ENCODE measurements around the gene CASZ1.

CASZ1 gene

DNA sequence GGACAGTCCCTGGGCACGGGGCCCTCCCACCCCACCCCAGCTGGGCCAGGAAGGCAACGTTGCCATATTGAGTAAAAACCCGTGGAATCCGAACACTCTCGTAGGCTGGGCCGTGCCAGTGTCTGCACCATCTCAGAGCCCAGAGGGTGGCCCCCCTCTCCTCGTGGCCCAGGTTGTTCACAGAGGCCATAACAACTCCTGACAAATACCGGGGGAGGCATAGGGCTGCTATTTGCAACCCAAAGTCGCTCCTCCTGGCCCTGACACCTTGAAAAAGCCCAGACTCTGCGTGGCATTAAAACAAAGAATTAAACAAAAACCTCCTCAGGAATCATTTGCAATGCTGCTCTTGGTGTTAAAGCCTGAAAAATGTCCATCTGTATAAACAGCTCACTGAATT is 141.4 kb downstream of the CASZ1 start:
- DNase-seq (ENCODE audit: low spot score), result no peak

GRCh38 chr1:10653370-10654125 is 142.9 kb downstream of the CASZ1 start:
- no peak for DNase-seq (ENCODE audit: low spot score)

GRCh38 chr1:10652626-10653025 is 143.8 kb downstream of the CASZ1 start:
- DNase-seq (ENCODE audit: low spot score), result no peak

- no peak for DNase-seq (ENCODE audit: low spot score)
These were observed 144.7 kb downstream of the CASZ1 start for GRCh38 chr1:10651793-10652192.

DNA sequence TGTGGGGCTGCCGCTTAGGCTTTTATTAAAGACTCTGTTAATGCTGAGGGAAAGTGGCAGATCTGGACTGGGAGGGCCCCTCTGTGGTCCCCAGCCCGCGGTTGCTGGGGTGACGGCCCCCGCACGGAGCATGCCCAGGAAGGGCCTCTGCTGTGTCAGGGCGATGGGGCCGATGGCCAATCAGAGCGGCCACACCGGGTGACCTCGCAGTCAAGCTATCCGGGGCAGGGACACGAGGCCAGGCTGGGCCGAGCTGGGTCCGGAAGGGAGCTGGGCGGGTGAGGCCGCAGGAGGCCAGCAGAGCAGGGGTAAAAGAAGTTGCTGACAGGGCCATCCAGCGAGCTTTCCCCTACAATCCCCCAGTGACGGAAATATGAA is 145.1 kb downstream of the CASZ1 start:
- no peak for DNase-seq (ENCODE audit: low spot score)

DNA sequence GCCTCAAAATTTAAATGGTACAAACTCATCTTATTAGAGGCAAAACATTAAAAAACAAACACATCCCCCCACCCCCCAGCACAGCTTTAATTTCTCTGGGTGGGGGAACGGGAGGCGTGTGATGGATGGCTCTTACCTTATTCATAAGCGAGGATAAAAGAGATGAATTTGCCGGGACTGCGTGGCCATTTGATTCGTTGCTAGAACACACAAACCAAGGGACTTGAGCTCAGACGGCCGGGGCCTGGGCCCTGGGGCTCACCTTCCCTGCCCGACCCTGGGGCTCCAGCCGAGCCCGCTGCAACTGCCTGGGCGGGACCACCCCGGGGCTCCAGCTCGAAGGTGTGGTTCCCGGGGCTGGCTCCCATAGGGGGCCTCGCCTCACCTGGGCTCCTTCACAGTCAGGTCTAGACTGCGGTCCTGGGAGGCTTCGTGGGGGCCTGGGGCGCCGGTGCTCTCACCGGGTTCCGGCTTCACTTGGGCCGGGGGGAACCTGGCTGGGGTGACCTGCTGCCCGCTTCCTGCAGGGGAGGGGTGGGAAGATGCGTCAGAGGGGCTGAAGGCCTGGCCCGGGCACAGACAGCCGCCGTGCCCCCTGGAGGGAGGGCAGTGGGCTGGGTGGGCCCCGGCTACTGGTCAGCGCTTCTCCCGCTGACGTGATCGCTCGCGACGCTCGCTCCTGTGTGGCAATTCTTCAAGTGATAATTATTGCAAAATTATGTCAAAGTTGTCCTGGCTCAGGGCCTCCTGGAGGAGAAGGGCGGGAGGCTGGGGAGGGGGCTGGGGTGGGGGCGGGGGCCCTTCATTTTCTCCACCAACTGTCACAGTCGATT is 145.7 kb downstream of the CASZ1 start:
- no peak for DNase-seq (ENCODE audit: low spot score)

- DNase-seq (ENCODE audit: low spot score), result no peak
These were observed 146.8 kb downstream of the CASZ1 start for GRCh38 chr1:10649517-10650201.

DNA sequence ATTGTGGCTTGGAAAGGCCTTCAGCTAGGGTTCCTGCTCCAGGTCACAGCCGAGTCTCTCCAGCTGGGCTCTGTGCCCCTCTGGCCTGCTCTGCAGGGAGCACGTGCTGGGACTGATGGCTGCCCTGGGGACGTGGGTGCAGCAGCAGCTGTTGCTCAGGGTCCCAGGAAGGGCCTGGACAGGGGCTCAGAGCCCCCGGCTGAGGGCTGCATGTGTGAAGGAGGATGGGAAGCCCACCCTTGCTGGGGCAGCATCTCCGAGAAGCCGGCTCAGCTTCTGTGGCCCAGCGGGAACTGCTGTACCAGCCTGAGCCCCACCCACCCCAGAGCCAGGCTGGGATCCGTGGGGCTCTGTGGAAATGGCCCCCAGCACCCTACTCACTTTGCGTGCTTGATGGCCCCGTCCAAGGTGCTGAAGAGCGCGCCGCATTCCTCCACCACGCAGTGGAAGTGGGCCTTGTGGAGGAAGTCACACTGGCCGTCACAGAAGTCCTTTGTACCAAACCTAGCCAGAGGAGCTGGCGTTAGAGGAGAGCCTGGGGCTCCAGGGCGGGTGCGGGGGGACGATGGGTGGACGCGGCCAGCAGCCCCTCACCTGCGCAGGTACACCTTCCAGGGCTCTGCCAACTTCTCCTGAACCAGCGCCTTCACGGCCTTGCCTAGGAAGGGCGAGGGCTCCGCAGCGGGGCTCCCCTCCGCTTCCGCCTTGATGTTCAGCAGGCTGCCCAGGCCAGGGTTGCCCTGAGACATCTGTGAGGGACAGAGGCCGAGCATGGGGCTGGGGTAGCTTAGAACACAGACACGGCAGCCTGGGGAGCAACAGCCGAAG is 147.5 kb downstream of the CASZ1 start:
- no peak for DNase-seq (ENCODE audit: low spot score)

DNA sequence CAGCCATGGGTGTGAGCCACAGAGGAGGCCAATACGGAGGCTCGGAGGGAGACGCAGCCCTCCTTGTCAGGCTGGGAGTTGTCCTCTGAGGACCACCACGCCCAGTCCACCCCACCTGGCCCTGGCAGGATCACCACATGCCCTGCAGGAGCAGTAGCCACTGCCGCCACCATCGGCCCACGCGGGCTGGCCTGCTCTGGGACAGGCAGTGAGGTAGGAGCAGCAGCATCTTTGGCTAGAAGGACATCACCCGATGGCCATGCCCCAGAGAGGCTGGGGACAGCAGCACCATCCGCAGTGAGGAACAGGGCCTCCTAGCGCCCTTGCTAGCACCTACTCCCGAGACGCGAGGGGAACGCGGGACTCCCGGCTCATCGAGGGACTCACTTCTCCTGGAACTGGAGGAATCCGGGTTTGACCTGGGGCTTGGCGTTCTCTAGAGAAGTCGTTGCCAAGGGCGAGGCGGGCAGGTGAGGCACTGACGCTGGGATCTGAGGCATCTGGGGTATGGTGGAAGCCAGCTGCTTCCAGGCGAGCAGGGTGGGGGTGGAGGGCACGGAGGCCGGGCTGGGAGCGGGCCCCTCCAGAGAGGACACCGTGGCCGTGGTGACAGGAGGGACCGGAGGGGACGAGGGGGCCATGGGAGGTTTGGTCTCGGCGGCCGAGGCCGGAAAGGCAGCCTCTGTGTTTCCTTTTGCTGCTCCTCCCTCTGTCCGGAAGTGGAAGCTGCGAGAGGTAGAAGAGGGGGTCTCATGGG is 148.9 kb downstream of the CASZ1 start:
- DNase-seq (ENCODE audit: low spot score), result no peak

GRCh38 chr1:10646347-10646861 is 150.0 kb downstream of the CASZ1 start:
- peak; percentile 82 for DNase-seq (ENCODE audit: low spot score)

GRCh38 chr1:10644307-10645128 is 151.9 kb downstream of the CASZ1 start:
- DNase-seq (ENCODE audit: low spot score), result peak; percentile 28

- no peak for DNase-seq (ENCODE audit: low spot score)
These were observed 152.7 kb downstream of the CASZ1 start for GRCh38 chr1:10643607-10644306.

- no peak for DNase-seq (ENCODE audit: low spot score)
These were observed 153.9 kb downstream of the CASZ1 start for GRCh38 chr1:10642403-10643080.

DNA sequence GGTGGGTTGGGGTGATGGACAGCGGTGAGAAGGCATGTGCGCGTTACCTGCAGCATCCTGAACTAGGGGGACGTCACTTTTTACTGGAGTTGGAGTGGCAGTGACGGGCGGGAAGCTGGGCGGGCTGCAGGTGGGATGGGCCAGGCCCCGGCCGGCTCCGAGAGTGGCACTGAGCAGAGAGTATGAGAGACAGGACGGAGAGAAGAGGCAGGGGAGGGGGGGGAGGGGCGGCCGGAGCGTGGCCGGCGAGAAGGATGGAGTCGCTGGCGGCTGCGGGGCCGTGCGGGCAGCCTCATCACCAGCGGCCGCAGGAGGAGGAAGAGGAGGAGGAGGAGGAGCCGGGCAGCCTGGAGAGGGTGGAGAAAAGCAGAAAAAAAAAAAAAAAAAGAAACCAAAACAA is 154.5 kb downstream of the CASZ1 start:
- DNase-seq (ENCODE audit: low spot score), result no peak

- DNase-seq (ENCODE audit: low spot score), result no peak
These were observed 155.4 kb downstream of the CASZ1 start for GRCh38 chr1:10640843-10641553.

DNA sequence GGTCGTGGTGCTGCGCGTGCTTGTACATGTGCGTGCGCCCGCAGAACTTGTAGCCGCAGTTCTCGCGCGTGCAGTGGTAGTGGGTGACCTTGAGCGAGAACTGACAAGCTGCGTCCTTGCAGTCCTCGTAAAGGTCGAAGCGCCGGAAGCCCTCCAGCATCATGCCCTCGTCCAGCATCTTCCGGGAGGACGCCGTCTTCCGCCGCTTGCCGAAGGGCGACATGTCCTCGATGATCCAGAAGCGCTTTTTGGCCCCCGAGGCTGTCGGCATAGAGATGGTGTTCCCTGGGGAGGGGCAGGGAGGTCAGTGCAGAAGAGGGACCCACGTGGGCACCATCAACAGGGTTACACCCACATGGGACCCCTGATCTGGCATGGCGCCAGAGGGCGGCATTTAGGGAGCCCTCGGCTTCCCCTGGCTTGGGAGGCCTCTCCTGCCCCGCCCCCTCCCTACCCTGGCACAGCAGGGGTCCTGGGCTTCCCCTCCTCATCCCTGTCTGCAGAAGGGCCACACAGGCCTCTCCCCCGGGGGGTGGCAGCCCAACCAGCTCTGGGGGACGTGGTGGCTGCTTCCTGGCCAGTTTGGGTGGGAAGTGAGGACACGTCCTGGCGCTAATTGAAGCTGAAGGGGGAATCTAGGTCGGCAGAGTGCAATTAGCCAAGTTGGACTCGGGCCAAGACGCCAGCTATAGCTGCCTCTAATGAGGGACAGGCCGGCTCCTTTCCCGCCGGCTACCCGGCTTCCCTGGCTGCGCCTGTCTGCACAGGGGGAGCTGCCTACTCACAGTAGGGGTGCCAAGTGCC is 156.5 kb downstream of the CASZ1 start:
- no peak for DNase-seq (ENCODE audit: low spot score)

DNA sequence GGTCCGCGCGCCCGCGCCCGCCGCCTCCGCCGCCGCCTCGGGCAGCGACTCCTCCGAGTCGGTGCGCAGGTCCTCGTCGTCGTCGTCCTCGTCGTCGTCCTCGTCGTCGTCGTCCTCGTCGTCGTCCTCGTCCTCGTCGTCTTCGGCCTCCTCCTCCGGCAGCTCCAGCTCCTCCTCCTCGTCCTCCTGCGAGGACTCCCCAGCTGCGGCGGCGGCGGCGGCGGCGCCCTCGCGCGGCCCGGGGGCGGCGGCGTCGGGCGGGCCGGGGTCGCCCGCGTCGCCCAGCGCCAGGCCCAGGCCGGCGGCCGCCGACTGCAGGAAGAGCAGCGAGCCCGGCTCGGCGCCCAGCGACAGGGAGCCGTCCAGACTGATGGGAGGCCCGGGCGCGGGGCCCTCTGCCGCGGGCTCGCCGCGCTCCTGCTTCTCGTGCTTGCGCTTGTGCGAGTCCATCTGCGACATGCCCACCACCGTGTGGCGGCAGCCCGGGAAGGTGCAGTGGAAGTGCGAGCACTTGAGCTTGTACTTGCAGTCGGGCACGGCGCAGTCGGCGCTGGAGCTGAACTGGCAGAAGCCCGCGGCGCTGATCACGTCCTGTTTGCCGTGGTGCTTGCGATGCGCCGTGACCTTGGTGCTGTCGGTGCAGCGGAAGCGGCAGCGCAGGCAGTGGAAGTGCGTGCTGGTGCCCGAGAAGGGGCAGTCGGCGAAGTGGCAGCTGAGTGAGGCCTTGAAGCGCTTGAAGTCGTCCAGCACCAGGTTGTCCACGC is 157.3 kb downstream of the CASZ1 start:
- DNase-seq (ENCODE audit: low spot score), result no peak
